Neural progenitor cell (in vitro differentiated cells): ENCODE results near the gene KNL1. TPM values are rescaled to one million over a fixed set of nuclear protein-coding genes. Genes with fewer than 3 reads are reported as not detected.

Experiments used
- DNase-seq: peaks from one replicate; pipeline ENCODE4 v3.0.0-alpha.2; 2016; ENCODE audit warnings: low spot score
- H2AFZ ChIP-seq: fragments of 200-600 bp; sonication (generic); replicated peaks from 2 replicates; pipeline ENCODE4 v1.6.1; 2016; ENCODE audit warnings: antibody characterized with exemption
- H3F3A ChIP-seq: fragments of 200-600 bp; sonication (generic); 2 replicates; pipeline ENCODE4 v1.6.1; 2016; ENCODE audit warnings: antibody characterized with exemption, low read depth
- H3K27ac ChIP-seq: fragments of 200-600 bp; sonication (generic); 2 replicates; pipeline ENCODE4 v1.5.1; 2016; ENCODE audit warnings: mild to moderate bottlenecking
- H3K27me3 ChIP-seq: fragments of 200-600 bp; sonication (generic); 2 replicates; pipeline ENCODE4 v1.6.1; 2016; ENCODE audit warnings: mild to moderate bottlenecking, moderate library complexity
- H3K36me3 ChIP-seq: fragments of 200-600 bp; sonication (generic); 2 replicates; pipeline ENCODE4 v1.5.1; 2016
- H3K4me1 ChIP-seq: fragments of 200-600 bp; sonication (generic); 2 replicates; pipeline ENCODE4 v1.6.1; 2016; ENCODE audit warnings: mixed run types
- H3K4me2 ChIP-seq: fragments of 200-600 bp; sonication (generic); 2 replicates; pipeline ENCODE4 v1.6.1; 2016
- H3K4me3 ChIP-seq: fragments of 200-600 bp; sonication (generic); 2 replicates; pipeline ENCODE4 v1.5.1; 2016
- H3K79me2 ChIP-seq: fragments of 200-600 bp; sonication (generic); 2 replicates; pipeline ENCODE4 v1.6.1; 2016; ENCODE audit warnings: low read depth
- H3K9ac ChIP-seq: fragments of 200-600 bp; sonication (generic); 2 replicates; pipeline ENCODE4 v1.6.1; 2016
- H3K9me3 ChIP-seq: fragments of 200-600 bp; sonication (generic); 2 replicates; pipeline ENCODE4 v1.5.1; 2016; ENCODE audit warnings: low read depth
- H4K20me1 ChIP-seq: fragments of 200-600 bp; sonication (generic); 2 replicates; pipeline ENCODE4 v1.6.1; 2016; ENCODE audit warnings: low read depth
- H3K27ac Mint-ChIP-seq: 3 replicates; pipeline ENCODE4 v1.8.0; 2021; ENCODE audit warnings: mixed read lengths
- H3K27me3 Mint-ChIP-seq: 2 replicates; pipeline ENCODE4 v1.8.0; 2022; ENCODE audit warnings: low read depth, mild to moderate bottlenecking, inconsistent platforms, moderate library complexity, mixed read lengths; ENCODE audit not compliant: insufficient read depth
- H3K36me3 Mint-ChIP-seq: 3 replicates; pipeline ENCODE4 v1.8.0; 2021; ENCODE audit warnings: mixed read lengths
- H3K4me1 Mint-ChIP-seq: 3 replicates; pipeline ENCODE4 v1.8.0; 2021; ENCODE audit warnings: mixed read lengths
- H3K4me3 Mint-ChIP-seq: 3 replicates; pipeline ENCODE4 v1.8.0; 2021; ENCODE audit warnings: mild to moderate bottlenecking, moderate library complexity, mixed read lengths
- H3K9me3 Mint-ChIP-seq: 3 replicates; pipeline ENCODE4 v1.8.0; 2020; ENCODE audit warnings: mixed read lengths
- CTCF ChIP-seq: fragments of 200-600 bp; sonication (generic); IDR thresholded peaks from 2 replicates; pipeline ENCODE4 v1.5.1; 2017; ENCODE audit warnings: antibody characterized with exemption, mild to moderate bottlenecking
- EZH2 ChIP-seq: fragments of 200-600 bp; sonication (generic); IDR thresholded peaks from 2 replicates; pipeline ENCODE4 v1.6.1; 2017; ENCODE audit warnings: antibody characterized with exemption, mild to moderate bottlenecking, moderate library complexity
- EZH2phosphoT487 ChIP-seq: fragments of 200-600 bp; sonication (generic); IDR thresholded peaks from 2 replicates; pipeline ENCODE4 v1.6.1; 2017; ENCODE audit warnings: antibody characterized with exemption
- total RNA-seq: library from RNA; depleted of rRNA; stranded (reverse); fragments of >200 nt; gene quantifications from 2 replicates; pipeline ENCODE4 v1.2.3, GENCODE V29; 2015; ENCODE audit warnings: low replicate concordance

KNL1 gene, protein sequence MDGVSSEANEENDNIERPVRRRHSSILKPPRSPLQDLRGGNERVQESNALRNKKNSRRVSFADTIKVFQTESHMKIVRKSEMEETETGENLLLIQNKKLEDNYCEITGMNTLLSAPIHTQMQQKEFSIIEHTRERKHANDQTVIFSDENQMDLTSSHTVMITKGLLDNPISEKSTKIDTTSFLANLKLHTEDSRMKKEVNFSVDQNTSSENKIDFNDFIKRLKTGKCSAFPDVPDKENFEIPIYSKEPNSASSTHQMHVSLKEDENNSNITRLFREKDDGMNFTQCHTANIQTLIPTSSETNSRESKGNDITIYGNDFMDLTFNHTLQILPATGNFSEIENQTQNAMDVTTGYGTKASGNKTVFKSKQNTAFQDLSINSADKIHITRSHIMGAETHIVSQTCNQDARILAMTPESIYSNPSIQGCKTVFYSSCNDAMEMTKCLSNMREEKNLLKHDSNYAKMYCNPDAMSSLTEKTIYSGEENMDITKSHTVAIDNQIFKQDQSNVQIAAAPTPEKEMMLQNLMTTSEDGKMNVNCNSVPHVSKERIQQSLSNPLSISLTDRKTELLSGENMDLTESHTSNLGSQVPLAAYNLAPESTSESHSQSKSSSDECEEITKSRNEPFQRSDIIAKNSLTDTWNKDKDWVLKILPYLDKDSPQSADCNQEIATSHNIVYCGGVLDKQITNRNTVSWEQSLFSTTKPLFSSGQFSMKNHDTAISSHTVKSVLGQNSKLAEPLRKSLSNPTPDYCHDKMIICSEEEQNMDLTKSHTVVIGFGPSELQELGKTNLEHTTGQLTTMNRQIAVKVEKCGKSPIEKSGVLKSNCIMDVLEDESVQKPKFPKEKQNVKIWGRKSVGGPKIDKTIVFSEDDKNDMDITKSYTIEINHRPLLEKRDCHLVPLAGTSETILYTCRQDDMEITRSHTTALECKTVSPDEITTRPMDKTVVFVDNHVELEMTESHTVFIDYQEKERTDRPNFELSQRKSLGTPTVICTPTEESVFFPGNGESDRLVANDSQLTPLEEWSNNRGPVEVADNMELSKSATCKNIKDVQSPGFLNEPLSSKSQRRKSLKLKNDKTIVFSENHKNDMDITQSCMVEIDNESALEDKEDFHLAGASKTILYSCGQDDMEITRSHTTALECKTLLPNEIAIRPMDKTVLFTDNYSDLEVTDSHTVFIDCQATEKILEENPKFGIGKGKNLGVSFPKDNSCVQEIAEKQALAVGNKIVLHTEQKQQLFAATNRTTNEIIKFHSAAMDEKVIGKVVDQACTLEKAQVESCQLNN (N-terminal part only)
- total RNA-seq, result 71.7 and 125 TPM in 2 replicates

GRCh38 chr15:40593588-40594428 is at the start of gene KNL1:
TSS of gene KNL1 (plus strand) at chr15:40594249. CDS start at chr15:40602932, 8,683 bp downstream.
- peaks cover 4% of the 10 kb centered on the region for H3K27me3 ChIP-seq
- H3K4me3 ChIP-seq, result peak within 1 kb of the TSS; percentile 75
- H3F3A ChIP-seq, result peaks cover 28% of the 10 kb centered on the region
- peaks cover 3% of the 10 kb centered on the region for H3K9me3 Mint-ChIP-seq
- peak within 1 kb of the TSS; percentile 95 for H3K4me3 Mint-ChIP-seq
- H3K9me3 ChIP-seq, result no peaks in the 10 kb centered on the region
- no peaks in the 10 kb centered on the region for H4K20me1 ChIP-seq
- peak; percentile 94 for DNase-seq
- TF ChIP-seq EZH2phosphoT487 (no peak), EZH2 (no peak), CTCF (no peak)
- H3K27me3 Mint-ChIP-seq, result peaks cover 20% of the 10 kb centered on the region
- peak within 1 kb of the TSS; percentile 99 for H3K27ac Mint-ChIP-seq
- no peaks in the 10 kb centered on the region for H3K36me3 ChIP-seq
- H3K4me1 ChIP-seq, result peaks cover 9% of the 10 kb centered on the region
- H3K4me1 Mint-ChIP-seq, result peaks cover 19% of the 10 kb centered on the region
- peaks cover 42% of the 10 kb centered on the region for H3K79me2 ChIP-seq
- H3K4me2 ChIP-seq, result peak within 1 kb of the TSS; percentile 87
- peak within 1 kb of the TSS; percentile 94 for H3K27ac ChIP-seq
- peak within 1 kb of the TSS; percentile 95 for H2AFZ ChIP-seq
- H3K9ac ChIP-seq, result peak within 1 kb of the TSS; percentile 82
- H3K36me3 Mint-ChIP-seq, result peaks cover 5% of the 10 kb centered on the region

- Histone ChIP-seq H3K4me2 (no peak overlapping the region), H3K27me3 (no peaks in the 10 kb centered on the region), H4K20me1 (no peaks in the 10 kb centered on the region)
These were observed 48.6 kb upstream of the KNL1 start for GRCh38 chr15:40545457-40545856.

More at GRCh38 chr15:40545457-40545856, 48.6 kb upstream of the KNL1 start:
- peaks cover 3% of the 10 kb centered on the region for H3K36me3 Mint-ChIP-seq
- no peak for DNase-seq
- H3K4me3 ChIP-seq, result no peak overlapping the region
- no peaks in the 10 kb centered on the region for H3K9me3 ChIP-seq
- H3K9me3 Mint-ChIP-seq, result no peaks in the 10 kb centered on the region
- no peak overlapping the region for H2AFZ ChIP-seq
- no peak overlapping the region for H3K9ac ChIP-seq
- no peaks in the 10 kb centered on the region for H3K36me3 ChIP-seq
- TF ChIP-seq CTCF, result no peak
- no peak for TF ChIP-seq EZH2
- TF ChIP-seq EZH2phosphoT487, result no peak
- H3K27ac ChIP-seq, result no peak overlapping the region
- no peaks in the 10 kb centered on the region for H3K4me1 ChIP-seq
- H3F3A ChIP-seq, result no peaks in the 10 kb centered on the region
- no peaks in the 10 kb centered on the region for H3K79me2 ChIP-seq
- H3K4me3 Mint-ChIP-seq, result no peak overlapping the region
- peaks cover 3% of the 10 kb centered on the region for H3K27me3 Mint-ChIP-seq
- H3K4me1 Mint-ChIP-seq, result peaks cover 2% of the 10 kb centered on the region
- no peak overlapping the region for H3K27ac Mint-ChIP-seq
